ENCODE data around the gene HNRNPH2. TPM values are rescaled to one million over a fixed set of nuclear protein-coding genes. Genes with fewer than 3 reads are reported as not detected.

HNRNPH2 gene
- total and polyA plus RNA-seq, 2 experiments from 2014 or later, result 59.2 to 80.1 TPM

- no peak for DNase-seq (ENCODE audit: low spot score)
- Mint-ChIP-seq H3K27me3 (ENCODE audit: insufficient read depth, low read depth, poor library complexity) (peaks cover 2% of the 10 kb centered on the region), H3K4me1 (peaks cover 9% of the 10 kb centered on the region; the same call in 2 of the 3 replicates), H3K9me3 (no peaks in the 10 kb centered on the region), H3K36me3 (ENCODE audit: low read depth) (peaks cover 2% of the 10 kb centered on the region), H3K27ac (no peak within 1 kb of the TSS; the same call in 1 of the 2 replicates), H3K4me3 (no peak within 1 kb of the TSS)
- Histone ChIP-seq H3K79me2 (replicated peaks; ENCODE audit: insufficient read depth) (peaks cover under 1% of the 10 kb centered on the region; the same call in 1 of the 2 replicates), H4K20me1 (replicated peaks; ENCODE audit: insufficient read depth) (no peaks in the 10 kb centered on the region), H3K27me3 (ENCODE audit: insufficient read depth) (no peaks in the 10 kb centered on the region), H3K4me3 (no peak within 1 kb of the TSS), H3K9me2 (ENCODE audit: insufficient read depth) (no peaks in the 10 kb centered on the region), H3K4me2 (no peak within 1 kb of the TSS), H3K4me1 (ENCODE audit: insufficient read depth) (no peaks in the 10 kb centered on the region), H2AFZ (no peak within 1 kb of the TSS), H3F3A (replicated peaks; ENCODE audit: low read depth) (no peaks in the 10 kb centered on the region), H3K36me3 (ENCODE audit: insufficient read depth) (no peaks in the 10 kb centered on the region), H3K27ac (ENCODE audit: low read depth) (no peak within 1 kb of the TSS)
- TF ChIP-seq ZNF462 (CRISPR knock-in tag; IDR thresholded peaks at IDR 0.05), result no peak
- no peak for TF ChIP-seq CREB1 (CRISPR knock-in tag; IDR thresholded peaks at IDR 0.05; ENCODE audit: low read depth)
- no peak for TF ChIP-seq ZNF331 (CRISPR knock-in tag; IDR thresholded peaks at IDR 0.05; ENCODE audit: low read depth)
- TF ChIP-seq ETS1 (IDR thresholded peaks at IDR 0.05), result no peak
- ATAC-seq, result no peak
These were observed 22.1 kb upstream of the HNRNPH2 start, which contains the start of gene BTK for GRCh38 chrX:101385795-101386541. TSS of gene BTK (minus strand) at chrX:101386191. CDS start at chrX:101375284, 10,907 bp downstream.
